Measurements from ENCODE around the gene PRKCH. TPM values are rescaled to one million over a fixed set of nuclear protein-coding genes. Genes with fewer than 3 reads are reported as not detected.
A peak's percentile ranks its signal among the peaks of the same experiment; 100 is the strongest.

PRKCH gene
- total RNA-seq, 2 experiments from 2014 or later = 193 to 194 TPM

GRCh38 chr14:61325166-61325565, 3.8 kb downstream of the PRKCH start:
- intact Hi-C loops (cut with micrococcal nuclease) = loop anchor here (10.0 kb wide), 1 partner anchor 370 kb away; the partner anchor contains the start of gene HIF1A
- peaks cover 64% of the 10 kb centered on the region for H3K36me3 Mint-ChIP-seq (ENCODE audit: low read depth)
- peaks cover 49% of the 10 kb centered on the region for H3K4me1 Mint-ChIP-seq (ENCODE audit: low read depth)
- peak overlapping the region; percentile 99 for H3K4me3 Mint-ChIP-seq
- peak overlapping the region; percentile 93 for H3K27ac Mint-ChIP-seq
- H3K9me3 Mint-ChIP-seq = peaks cover 2% of the 10 kb centered on the region
- ChIA-PET CTCF (interaction anchor here (1.0 kb wide), 1 partner anchor 56 kb away, joined by 3 read pairs; no protein-coding TSS in a partner anchor), POLR2A (interaction anchor here (0.7 to 6.5 kb wide), 6 partner anchors 9 to 87 kb away, joined by 3 to 54 read pairs (median 4); no protein-coding TSS in a partner anchor)
- DNase-seq = no peak
- TF ChIP-seq, protein P1, sequence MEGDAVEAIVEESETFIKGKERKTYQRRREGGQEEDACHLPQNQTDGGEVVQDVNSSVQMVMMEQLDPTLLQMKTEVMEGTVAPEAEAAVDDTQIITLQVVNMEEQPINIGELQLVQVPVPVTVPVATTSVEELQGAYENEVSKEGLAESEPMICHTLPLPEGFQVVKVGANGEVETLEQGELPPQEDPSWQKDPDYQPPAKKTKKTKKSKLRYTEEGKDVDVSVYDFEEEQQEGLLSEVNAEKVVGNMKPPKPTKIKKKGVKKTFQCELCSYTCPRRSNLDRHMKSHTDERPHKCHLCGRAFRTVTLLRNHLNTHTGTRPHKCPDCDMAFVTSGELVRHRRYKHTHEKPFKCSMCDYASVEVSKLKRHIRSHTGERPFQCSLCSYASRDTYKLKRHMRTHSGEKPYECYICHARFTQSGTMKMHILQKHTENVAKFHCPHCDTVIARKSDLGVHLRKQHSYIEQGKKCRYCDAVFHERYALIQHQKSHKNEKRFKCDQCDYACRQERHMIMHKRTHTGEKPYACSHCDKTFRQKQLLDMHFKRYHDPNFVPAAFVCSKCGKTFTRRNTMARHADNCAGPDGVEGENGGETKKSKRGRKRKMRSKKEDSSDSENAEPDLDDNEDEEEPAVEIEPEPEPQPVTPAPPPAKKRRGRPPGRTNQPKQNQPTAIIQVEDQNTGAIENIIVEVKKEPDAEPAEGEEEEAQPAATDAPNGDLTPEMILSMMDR (IDR thresholded peaks at IDR 0.05) = no peak
- no peak for ATAC-seq
- no peaks in the 10 kb centered on the region for H3K27me3 Mint-ChIP-seq

GRCh38 chr14:61326146-61326545, 4.8 kb downstream of the PRKCH start:
- no peaks in the 10 kb centered on the region for H3K27me3 Mint-ChIP-seq
- H3K9me3 Mint-ChIP-seq = peaks cover 2% of the 10 kb centered on the region
- H3K4me1 Mint-ChIP-seq (ENCODE audit: low read depth) = peaks cover 51% of the 10 kb centered on the region
- DNase-seq = no peak
- peak overlapping the region; percentile 93 for H3K27ac Mint-ChIP-seq
- POLR2A ChIA-PET = interaction anchor here (1.6 to 6.5 kb wide), 2 partner anchors 18 to 60 kb away, joined by 8 to 54 read pairs; no protein-coding TSS in a partner anchor
- peaks cover 71% of the 10 kb centered on the region for H3K36me3 Mint-ChIP-seq (ENCODE audit: low read depth)
- ATAC-seq = no peak
- peak overlapping the region; percentile 99 for H3K4me3 Mint-ChIP-seq
- TF ChIP-seq, protein P1 (IDR thresholded peaks at IDR 0.05) = no peak
- intact Hi-C loops (cut with micrococcal nuclease) = loop anchor here (2.0 to 10.0 kb wide), 2 partner anchors 63 to 369 kb away; partner anchors contain the start of gene HIF1A
- CTCF ChIA-PET = no interaction called here

DNA sequence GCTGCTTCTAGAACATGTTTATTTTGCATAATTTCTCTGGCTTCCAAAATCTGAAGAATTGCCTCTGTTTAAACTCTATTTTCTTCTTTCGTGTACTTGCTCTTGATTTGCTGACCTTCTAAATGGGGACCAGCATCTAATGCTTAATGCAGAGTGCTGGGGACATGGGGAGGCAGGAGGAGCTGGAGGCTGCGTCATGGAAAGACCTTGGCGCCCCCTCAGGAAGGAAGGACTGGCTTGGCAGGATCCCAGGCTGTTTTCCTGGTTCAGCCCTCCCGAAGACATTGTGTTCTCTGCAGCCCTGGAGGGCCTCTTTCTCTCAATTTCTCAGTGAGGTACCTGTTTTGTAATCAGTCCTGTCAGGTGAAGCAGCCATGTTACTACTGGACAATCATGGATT, 5.5 kb downstream of the PRKCH start:
- TF ChIP-seq, protein P1 (IDR thresholded peaks at IDR 0.05) = no peak
- intact Hi-C loops (cut with micrococcal nuclease) = loop anchor here (2.0 to 10.0 kb wide), 2 partner anchors 62 to 368 kb away; partner anchors contain the start of gene HIF1A
- Mint-ChIP-seq H3K36me3 (ENCODE audit: low read depth) (peaks cover 74% of the 10 kb centered on the region), H3K27ac (peak overlapping the region; percentile 93), H3K4me3 (peak overlapping the region; percentile 99), H3K27me3 (no peaks in the 10 kb centered on the region), H3K4me1 (ENCODE audit: low read depth) (peaks cover 57% of the 10 kb centered on the region), H3K9me3 (peaks cover 2% of the 10 kb centered on the region)
- ChIA-PET CTCF (no interaction called here), POLR2A (interaction anchor here (1.0 to 6.5 kb wide), 3 partner anchors 17 to 62 kb away, joined by 3 to 54 read pairs (median 8); no protein-coding TSS in a partner anchor)
- ATAC-seq (no peak), DNase-seq (no peak)

DNA sequence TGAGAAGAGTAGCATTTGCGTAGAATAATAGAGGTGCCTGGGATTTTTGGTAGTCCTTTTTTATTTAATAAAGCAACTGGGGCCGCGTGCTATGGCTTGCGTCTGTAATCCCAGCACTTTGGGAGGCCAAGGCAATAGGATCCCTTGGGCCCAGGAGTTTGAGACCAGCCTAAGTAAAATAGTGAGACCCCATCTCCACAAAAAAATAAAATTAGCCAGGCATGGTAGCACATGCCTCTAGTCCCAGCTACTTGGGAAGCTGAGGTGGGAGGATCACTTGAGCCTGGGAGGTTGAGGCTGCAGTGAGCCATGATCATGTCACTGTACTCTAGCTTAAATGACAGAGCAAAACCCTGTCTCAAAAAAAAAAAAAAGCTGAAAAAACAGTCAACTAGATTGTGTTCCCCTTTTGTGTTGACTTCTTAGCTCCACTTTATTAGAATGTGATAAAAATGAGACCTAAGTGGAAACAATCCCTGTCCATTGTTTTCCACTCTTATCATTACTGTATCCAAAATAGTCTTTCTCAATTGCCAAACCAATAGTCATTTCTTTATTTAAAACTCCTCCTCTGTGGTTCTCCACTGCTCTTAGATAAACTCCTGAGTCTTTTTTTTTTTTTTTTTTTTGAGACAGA, 7.4 kb downstream of the PRKCH start:
- peaks cover 66% of the 10 kb centered on the region for H3K36me3 Mint-ChIP-seq (ENCODE audit: low read depth)
- H3K4me1 Mint-ChIP-seq (ENCODE audit: low read depth) = peaks cover 75% of the 10 kb centered on the region
- peak; percentile 5 for ATAC-seq

More for the DNA sequence above, 7.4 kb downstream of the PRKCH start:
- H3K9me3 Mint-ChIP-seq = peaks cover 2% of the 10 kb centered on the region
- no peaks in the 10 kb centered on the region for H3K27me3 Mint-ChIP-seq
- POLR2A ChIA-PET = interaction anchor here (0.6 to 7.6 kb wide), 4 partner anchors 16 to 77 kb away, joined by 3 to 116 read pairs (median 8); no protein-coding TSS in a partner anchor
- DNase-seq = no peak
- H3K4me3 Mint-ChIP-seq = peak overlapping the region; percentile 99
- CTCF ChIA-PET = no interaction called here
- H3K27ac Mint-ChIP-seq = peak overlapping the region; percentile 93
- intact Hi-C loops (cut with micrococcal nuclease) = loop anchor here (10.0 kb wide), 1 partner anchor 366 kb away; the partner anchor contains the start of gene HIF1A
- TF ChIP-seq, protein P1 (IDR thresholded peaks at IDR 0.05) = no peak

Measured in activated CD8-positive, alpha-beta T cell treated with anti-CD3 and anti-CD28 coated beads for 36 hours (primary cell).